ENCODE results near the gene TCP10L.
"Not testable (repeated sequence)": the region's sequence is repeated elsewhere in the genome, so short reads cannot be mapped to it uniquely, and the experiment has no call there.

The TCP10L gene

GRCh38 chr21:32584472-32584871 is 851 bp downstream of the TCP10L start:
- no peak for DNase-seq

GRCh38 chr21:32581732-32582131 is 3.6 kb downstream of the TCP10L start:
- no peak for DNase-seq

- no peak for DNase-seq
These were observed 4.4 kb downstream of the TCP10L start for GRCh38 chr21:32580949-32581348.

- peak; percentile 64 for DNase-seq
These were observed 7.1 kb downstream of the TCP10L start for GRCh38 chr21:32578107-32578691.

- DNase-seq: no peak
These were observed 9.3 kb downstream of the TCP10L start for GRCh38 chr21:32576011-32576410.

GRCh38 chr21:32574946-32575925 is 10.1 kb downstream of the TCP10L start:
- no peak for DNase-seq

- DNase-seq: no peak
These were observed 12.5 kb downstream of the TCP10L start for GRCh38 chr21:32572574-32573420.

- DNase-seq: no peak
These were observed 14.9 kb downstream of the TCP10L start for GRCh38 chr21:32570456-32570855.

- DNase-seq: peak; percentile 93
These were observed 15.8 kb downstream of the TCP10L start for GRCh38 chr21:32569261-32570230.

GRCh38 chr21:32567626-32568025 is 17.7 kb downstream of the TCP10L start:
- DNase-seq: peak; percentile 95

- DNase-seq: peak; percentile 46
These were observed 18.5 kb downstream of the TCP10L start for GRCh38 chr21:32566741-32567389.

- DNase-seq: no peak
These were observed 19.4 kb downstream of the TCP10L start for GRCh38 chr21:32565856-32566465.

- no peak for DNase-seq
These were observed 22.4 kb downstream of the TCP10L start for GRCh38 chr21:32562915-32563314.

GRCh38 chr21:32562426-32562825 is 22.9 kb downstream of the TCP10L start:
- peak; percentile 78 for DNase-seq

GRCh38 chr21:32561476-32561875 is 23.8 kb downstream of the TCP10L start:
- DNase-seq: not testable (repeated sequence)

- no peak for DNase-seq
These were observed 24.4 kb downstream of the TCP10L start for GRCh38 chr21:32560896-32561295.

- DNase-seq: peak; percentile 50
These were observed 26.2 kb downstream of the TCP10L start for GRCh38 chr21:32559006-32559610.

- no peak for DNase-seq
These were observed 27.2 kb downstream of the TCP10L start for GRCh38 chr21:32558106-32558505.

GRCh38 chr21:32554832-32555638 is 30.3 kb downstream of the TCP10L start:
- DNase-seq: no peak

GRCh38 chr21:32549886-32550285 is 35.4 kb downstream of the TCP10L start:
- no peak for DNase-seq

Data from hematopoietic multipotent progenitor cell treated with erythropoietin and hydrocortisone succinate and interleukin-3 and kit ligand, for 6 days (in vitro differentiated cells).